ENCODE data around the gene AKIRIN2. TPM values are rescaled to one million over a fixed set of nuclear protein-coding genes. Genes with fewer than 3 reads are reported as not detected.
"Not testable (repeated sequence)": the region's sequence is repeated elsewhere in the genome, so short reads cannot be mapped to it uniquely, and the experiment has no call there.

Gene AKIRIN2
- total RNA-seq, 1 experiment from 2014 or later, result 28.2 TPM

DNA sequence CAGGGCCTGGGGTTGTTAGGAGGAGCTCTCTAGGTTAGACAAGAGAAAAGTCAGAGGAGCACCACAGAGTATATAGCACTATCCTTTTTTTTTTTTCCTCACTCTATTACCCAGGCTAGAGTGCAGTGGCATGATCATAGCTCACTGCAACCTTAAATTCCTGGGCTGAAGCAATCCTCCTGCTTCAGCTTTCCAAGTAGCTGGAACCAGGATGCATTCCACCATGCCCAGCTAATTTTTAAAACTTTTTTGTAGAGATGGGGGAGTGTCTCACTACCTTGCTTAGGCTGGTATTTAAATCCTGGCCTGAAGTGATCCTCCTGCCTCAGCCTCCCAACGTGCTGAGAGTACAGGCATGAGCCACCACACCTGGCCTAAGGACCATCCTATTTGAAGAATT, 19.3 kb upstream of the AKIRIN2 start:
- DNase-seq (ENCODE audit: extremely low read depth, low read depth), result no peak

DNA sequence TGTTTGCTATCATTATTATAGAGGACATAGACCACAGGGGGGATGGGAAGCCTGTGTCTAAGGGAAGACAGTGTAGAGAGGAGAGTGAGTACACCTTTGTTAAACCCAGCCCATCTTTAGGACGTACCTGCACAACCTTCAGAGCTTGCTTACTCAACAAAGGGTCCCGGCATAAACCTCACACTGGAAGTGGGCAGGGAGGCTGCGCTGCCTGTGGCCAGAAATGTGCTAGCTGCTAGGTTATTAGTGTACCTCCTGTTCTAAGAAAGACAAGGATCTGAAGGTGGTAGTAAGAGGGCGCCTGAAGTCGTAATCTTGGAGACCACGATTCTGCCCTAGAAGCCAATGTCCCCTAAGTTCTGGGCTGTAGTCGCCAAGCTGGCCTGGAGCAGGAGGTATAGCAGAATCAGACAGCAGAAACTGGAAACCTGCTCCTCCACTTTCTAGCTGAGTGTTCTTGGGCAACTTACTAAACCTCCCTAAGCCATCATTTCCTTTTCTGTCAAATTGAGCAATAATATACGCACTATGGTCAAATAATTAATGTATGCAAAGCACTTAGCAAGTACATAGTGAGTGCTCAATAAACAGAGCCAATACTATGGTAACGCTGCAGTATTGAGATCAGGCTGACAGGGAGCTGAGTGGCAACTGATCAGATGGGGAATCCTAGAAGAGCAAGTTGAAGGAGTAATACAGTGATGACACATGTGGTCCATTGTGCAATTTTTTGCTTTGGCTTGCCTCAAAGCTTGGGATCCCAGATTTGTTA, 16.8 kb upstream of the AKIRIN2 start:
- DNase-seq (ENCODE audit: extremely low read depth, low read depth), result peak; percentile 74

DNA sequence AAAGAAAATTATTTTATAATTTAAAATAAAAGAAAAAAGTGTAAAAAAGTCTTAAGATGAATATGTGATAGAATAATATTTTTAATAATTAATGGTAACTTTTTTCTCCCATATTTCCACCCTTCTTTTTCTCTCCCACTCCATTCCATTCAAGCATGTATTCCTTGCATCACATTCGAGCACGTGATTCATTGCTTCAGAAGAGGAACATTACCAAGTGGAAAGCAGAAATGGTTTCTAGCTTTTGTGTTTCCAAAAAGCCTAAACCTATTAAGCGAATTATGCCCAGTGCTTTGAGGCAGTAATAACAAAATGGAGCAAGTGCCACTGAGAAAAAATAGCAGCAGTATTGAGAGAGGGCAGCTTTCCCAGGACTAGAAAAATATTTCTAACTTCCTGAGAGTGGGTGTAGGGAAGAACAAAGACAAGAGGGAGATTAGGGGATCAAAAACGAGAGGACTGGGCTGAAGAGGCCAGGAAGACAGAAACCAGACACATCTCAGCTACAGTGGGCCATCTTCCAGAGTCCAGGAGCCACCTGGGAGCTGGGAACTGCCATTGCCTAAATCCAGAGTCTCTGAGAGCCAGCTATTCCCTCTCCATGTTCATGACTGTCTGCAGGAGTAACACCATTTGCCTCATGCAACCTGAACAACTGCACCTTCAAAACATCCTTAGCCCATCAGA, 15.0 kb upstream of the AKIRIN2 start:
- no peak for DNase-seq (ENCODE audit: extremely low read depth, low read depth)

DNA sequence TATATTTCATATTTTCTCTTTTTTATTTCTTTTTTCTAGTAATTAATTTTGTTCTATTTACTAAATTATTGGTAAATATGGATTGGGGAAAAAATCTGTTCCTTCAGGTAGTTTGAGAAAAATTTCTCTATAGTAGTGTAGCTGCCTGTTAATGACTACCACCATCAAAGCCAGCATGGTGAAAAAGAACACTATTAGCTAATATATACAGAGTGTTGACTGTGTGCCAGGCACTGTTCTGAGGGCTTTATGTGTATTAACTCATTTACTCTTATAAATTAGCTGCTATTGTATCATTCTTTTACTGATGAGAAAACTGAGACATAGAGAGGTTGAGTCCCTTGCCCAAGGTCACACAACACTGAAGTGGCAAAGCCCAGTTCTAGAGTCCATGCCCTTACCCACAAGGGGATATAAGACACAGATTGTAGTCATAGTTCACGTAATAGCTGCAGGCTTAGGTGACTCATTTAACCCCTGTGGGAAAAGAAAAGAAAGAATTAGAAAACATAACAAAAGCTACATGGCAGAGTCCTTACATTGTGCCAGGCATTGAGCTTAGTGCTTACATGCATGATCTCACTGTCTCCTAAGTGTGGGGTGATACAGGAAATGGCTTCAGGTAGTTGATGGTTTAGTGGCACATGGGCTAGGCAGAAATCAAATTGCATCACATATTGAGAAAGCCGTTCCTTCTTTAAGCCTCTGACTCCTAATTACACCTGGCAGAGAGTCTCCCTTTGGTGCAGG, 12.2 kb upstream of the AKIRIN2 start:
- peak; percentile 80 for DNase-seq (ENCODE audit: extremely low read depth, low read depth)

DNA sequence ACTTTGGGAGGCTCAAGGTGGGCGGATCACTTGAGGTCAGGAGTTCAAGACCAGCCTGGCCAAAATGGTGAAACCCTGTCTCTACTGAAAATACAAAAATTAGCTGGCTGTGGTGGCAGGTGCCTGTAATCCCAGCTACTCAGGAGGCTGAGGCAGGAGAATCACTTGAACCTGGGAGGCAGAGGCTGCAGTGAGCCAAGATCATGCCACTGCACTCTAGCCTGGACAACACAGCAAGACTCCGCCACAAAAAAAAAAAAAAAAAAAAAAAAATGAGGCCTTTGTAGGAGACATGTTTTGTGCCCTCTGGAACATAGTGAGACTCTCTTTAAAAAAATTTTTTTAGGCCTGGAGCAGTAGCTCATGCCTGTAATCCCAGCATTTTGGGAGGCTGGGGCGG, 10.7 kb upstream of the AKIRIN2 start:
- DNase-seq (ENCODE audit: extremely low read depth, low read depth), result not testable (repeated sequence)

DNA sequence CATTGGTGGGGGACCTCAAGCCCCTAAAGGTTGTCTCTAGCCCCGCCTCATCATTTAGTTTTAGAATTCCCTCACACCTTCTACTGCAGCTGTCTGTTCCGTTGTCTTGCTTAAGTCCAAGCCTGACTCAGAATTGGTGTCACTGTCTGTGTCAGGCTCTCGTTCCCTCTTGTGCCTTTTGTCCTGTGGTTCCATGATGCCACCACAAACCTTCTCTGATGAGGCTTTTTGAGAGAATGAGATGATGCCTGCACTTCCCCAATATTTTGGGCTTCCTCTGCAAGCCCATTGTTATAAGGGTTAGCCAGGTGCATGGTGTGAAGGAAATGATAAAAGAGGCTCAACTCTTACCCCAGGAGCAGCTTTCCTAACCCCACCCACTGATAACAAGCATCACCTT, 8.1 kb upstream of the AKIRIN2 start:
- DNase-seq (ENCODE audit: extremely low read depth, low read depth), result no peak

DNA sequence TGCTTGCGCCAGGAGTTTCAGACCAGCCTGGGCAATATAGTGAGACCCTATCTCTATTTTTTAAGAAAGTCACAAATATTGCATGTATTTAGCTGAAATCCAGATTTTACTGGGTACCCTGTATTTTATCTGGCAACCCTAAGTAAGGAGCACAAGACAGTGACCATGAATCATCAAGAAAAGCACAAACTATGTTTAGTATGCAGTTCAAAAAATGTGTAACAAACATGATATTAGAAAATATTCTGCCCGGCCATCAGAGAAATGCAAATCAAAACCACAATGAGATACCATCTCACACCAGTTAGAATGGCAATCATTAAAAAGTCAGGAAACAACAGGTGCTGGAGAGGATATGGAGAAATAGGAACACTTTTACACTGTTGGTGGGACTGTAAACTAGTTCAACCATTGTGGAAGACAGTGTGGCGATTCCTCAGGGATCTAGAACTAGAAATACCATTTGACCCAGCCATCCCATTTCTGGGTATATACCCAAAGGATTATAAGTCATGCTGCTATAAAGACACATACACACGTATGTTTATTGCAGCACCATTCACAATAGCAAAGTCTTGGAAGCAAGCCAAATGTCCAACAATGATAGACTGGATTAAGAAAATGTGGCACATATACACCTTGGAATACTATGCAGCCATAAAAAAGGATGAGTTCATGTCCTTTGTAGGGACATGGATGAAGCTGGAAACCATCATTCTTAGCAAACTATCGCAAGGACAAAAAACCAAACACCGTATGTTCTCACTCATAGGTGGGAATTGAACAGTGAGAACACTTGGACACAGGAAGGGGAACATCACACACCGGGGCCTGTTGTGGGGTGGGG, 6.8 kb upstream of the AKIRIN2 start:
- DNase-seq (ENCODE audit: extremely low read depth, low read depth), result not testable (repeated sequence)

DNA sequence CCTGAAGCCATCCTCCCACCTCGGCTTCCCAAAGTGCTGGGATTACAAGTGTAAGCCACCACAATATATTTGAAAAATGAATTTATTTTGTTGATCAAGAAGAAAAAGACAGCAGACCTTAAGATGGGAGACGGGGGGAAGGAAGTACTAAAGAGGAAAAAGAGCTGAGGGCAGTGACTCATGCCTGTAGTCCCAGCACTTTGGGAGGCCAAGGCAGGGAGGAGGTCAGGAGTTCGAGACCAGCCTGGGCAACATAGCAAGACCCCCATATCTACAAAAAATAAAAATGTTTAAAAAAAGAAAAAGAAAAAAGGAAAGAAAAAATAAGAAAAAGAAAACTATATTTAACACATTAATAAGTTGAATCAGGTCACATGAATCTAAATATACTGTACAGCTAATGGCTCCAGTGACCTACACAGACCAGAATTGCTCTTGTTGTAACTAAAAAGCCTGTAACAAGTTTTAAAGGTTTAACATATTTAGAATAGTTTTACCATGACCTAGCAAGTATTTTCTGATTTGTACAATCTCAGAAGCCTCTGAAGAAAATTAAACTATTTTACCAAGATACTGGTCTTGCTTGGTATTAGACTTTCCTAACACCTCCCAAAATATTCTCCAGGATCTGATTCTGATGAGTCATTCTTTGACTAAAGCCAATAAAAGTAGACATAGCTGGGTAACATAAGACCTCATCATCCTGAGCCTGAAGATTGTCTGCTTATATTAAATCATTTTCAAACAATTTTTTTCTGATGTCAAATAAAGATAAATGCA, 4.3 kb upstream of the AKIRIN2 start:
- no peak for DNase-seq (ENCODE audit: extremely low read depth, low read depth)

DNA sequence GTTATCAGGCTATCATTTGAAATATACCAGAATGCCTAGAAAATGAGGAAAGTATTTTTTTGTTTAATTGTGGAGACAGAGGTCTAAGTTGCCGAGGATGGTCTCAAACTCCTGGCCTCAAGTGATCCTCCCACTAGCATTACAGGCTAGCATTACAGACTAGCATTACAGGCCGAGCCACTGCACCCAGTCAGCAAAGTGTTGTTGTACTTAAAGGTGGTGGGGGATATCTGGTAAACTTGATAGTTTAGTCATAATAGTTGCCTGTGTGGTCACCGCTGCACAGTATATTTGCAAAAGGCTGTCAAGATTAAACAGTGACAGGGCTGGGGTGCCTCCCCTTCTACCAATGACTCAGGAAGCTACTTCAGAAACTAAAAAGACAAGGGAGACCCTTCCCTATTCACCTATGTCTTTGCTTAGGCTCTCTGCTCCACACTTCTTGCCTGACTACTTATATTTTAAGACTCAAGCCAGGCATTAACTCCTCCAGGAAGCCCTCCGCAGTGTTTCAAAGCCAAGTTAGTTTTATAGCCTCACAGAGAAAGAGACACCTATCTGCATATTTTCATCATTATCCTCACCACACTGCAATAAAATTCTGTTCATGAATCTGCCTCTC, 3.1 kb upstream of the AKIRIN2 start:
- DNase-seq (ENCODE audit: extremely low read depth, low read depth), result no peak

DNA sequence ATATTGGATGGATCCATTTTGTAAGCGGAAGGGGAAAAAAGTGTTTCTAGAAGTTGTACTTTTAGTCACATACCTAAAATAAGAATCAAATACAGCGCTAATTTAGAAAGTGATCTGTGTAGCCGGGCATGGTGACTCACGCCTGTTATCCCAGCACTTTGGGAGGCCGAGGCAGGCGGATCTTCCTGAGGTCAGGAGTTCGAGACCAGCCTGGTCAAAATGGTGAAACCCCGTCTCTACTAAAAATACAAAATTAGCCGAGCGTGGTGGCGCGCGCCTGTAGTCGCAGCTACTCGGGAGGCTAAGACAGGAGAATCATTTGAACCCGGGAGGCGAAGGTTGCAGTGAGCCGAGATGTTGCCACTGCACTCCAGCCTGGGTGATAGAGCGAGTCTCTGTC, 1.0 kb upstream of the AKIRIN2 start:
- DNase-seq (ENCODE audit: extremely low read depth, low read depth), result not testable (repeated sequence)

DNA sequence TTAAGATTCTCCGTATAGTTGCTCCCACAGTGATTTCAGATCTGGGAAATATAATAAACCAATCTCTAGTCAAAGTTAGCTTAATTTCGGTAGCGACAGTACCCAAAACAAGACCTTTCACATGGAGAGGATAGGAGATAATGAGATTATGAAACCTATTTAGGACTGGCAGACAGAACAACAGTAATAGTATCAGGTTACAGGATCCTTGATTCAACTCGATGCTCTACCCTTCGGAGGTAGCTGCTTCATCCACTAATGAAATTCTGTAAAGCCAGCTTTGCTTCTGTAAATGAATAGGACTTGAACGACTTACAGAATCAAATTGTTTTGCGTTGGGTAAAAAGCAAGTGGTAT, 534 bp upstream of the AKIRIN2 start:
- no peak for DNase-seq (ENCODE audit: extremely low read depth, low read depth)

DNA sequence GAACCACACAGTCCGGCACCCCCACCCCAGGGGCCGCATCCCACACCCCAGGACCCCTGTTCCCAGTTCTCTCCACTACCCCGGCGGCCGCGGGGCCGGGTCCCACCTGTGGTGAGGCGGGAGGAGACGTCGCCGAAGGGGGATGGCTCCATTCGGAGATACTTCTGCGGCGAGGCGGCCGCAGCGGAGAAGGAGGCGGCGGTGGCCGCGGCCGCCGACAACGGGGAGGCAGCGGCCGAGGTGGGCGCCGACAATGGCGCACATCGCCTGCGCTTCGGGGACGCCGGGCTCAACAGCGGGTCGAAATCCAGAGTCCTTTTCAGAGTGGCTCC, 723 bp downstream of the AKIRIN2 start:
- DNase-seq (ENCODE audit: extremely low read depth, low read depth), result no peak

DNA sequence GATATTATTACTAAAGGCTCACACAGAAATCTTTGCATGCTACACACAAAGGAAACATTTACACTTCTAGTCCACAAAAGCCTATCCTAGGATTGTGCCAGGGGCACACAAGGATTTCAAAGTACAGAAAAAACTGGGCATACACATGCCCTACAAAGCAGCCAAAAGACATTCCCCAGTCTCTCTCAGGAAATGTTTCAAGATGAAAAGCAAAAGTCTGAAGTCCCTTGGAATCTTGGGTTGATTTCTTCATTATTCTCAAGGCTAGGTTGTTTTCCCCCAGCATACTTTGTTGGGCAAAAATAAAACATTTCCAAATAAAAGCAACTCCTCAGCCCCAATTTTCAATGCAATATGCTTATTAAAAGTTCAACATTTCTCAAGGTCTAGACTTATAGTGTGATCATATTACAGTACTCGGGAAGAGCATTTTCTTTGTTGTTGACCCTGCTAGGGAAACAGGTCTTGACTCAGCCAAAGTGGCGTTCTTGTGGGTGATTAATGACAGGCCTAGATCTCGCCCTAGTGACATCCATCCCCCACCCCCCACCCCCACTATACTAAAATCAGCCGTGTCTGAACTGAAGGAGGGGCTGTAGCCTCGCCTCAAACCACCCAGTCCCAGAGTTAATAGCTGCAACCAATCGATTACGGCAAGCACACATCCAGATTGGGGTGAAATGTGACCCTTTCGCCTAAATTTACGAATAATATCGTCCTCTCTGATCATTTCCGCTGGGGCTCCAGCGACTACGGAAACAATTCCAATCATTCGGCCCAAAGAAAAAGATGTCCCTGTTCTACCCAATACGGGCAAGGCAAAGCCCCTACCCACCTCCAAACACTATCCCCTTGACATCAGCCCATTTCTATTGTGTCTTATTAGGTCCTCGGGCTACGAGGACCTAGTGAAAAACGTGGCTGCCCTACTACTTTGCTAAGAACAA, 1.4 kb downstream of the AKIRIN2 start:
- DNase-seq (ENCODE audit: extremely low read depth, low read depth), result peak; percentile 51

DNA sequence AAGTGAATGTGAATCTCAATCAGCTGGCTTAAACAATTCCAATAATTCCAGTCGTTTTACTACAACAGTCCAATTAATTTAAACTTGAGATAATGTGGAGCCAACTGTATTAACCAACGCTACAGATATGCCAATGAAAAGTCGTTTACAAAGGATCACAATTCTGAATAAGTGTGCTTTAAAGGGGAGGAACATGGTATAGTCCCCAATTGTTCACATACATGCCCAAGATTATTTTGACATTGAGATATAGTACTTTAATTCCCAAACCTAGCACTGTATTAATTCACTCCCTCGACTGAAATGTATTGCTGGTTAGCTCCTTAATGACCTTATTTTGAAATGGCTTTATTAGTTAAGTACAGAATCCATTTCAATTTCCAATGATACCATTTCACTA, 2.5 kb downstream of the AKIRIN2 start:
- DNase-seq (ENCODE audit: extremely low read depth, low read depth), result no peak

DNA sequence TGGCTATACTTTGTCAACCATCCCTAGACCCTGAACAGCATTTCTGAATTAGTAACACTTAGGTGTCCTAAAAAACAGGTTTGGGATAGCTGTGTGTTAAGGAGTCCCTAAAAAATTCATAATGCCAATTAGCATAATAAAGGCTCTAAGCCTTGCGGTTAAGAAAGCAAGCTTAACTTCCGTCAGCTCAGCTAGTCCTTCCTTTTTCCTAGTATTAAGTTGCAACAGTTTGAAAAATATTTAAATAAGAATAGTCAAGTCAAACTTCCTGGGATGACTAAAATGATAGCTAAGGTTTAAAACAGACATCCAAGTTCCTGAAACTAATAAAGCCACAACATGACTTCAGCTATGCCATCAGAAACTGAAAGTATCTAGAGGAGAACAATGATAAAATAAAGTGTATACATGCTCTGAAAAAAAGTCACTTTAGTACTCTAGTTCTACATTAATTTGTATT, 3.5 kb downstream of the AKIRIN2 start:
- no peak for DNase-seq (ENCODE audit: extremely low read depth, low read depth)

DNA sequence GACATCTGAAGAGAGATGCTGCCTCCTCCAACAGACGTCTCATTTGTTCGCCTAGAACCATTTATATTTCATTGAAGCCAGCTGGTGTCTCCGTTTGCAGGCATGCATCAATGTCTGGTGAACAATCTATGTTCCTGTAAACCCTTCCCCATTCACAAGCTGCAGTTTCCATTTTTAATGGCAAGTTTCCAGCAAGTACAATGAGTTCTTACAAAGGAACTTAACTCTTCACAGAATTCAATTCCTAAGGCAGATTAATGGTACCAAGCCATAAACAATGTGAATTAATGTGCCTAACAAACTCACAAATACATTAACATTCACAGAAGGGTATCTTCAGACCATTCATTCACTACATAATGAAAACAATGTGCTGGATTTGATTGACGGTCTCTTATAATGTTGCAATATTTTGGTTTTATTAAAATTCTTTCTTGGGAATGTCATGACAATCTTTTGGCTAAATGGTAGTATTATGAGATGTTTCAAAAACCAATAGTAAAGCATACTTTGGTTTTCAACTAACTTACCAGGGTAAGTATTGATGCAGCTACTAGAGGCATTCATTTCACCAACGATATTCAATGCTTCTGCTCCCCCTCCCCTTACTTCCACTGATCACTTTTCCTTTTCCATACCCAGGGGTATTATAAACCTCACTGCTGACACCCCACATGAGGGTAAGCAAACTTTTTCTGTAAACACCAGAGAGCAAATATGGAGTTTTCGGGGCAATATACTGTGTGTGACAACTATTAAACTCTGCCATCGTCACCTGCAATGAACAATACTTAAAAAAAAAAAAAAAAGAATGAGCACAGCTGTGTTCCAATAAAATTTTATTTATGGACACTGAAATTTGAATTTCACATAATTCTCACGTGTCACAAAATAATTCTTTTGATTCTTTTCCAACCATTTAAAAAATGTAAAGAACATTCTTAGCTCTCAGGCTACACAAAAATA, 4.2 kb downstream of the AKIRIN2 start:
- DNase-seq (ENCODE audit: extremely low read depth, low read depth), result no peak

DNA sequence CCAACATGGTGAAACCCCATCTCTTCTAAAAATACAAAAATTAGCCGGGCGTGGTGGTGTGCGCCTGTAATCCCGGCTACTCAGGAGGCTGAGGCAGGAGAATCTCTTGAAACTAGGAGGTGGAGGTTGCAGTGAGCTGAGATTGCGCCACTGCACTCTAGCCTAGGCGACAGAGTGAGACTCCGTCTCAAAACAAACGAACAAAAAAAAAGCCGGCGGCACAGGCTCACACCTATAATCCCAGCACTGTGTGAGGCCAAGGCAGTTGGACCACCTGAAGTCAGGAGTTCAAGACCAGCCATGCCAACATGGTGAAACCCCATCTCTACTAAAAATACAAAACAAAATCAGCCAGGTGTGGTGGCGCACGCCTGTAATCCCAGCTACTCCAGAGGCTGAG, 5.2 kb downstream of the AKIRIN2 start:
- not testable (repeated sequence) for DNase-seq (ENCODE audit: extremely low read depth, low read depth)

Measured in NCI-H460 (cell line).